Lung (tissue), 12 donors: ENCODE data around the gene IVD. TPM values are rescaled to one million over a fixed set of nuclear protein-coding genes. Genes with fewer than 3 reads are reported as not detected.
A peak's percentile ranks its signal among the peaks of the same experiment; 100 is the strongest.

Experiments
- ATAC-seq: fragments of 200-7000 bp; cut with Tn5 transposase; one replicate; pipeline ENCODE4 v1.9.1; 2020; ENCODE audit warnings: moderate number of reproducible peaks; ENCODE audit not compliant: insufficient read depth, low FRiP score
- DNase-seq, 3 donors: peaks; one replicate each; pipeline ENCODE4 v3.0.0-alpha.2; 2013 to 2017
- H3K27ac ChIP-seq, 2 donors: one replicate each; pipeline ENCODE4 v1.5.1; 2013; ENCODE audit warnings: mild to moderate bottlenecking in 2 of 2, moderate library complexity in 2 of 2, control low read depth in 1 of 2, inconsistent platforms in 1 of 2, low read depth in 1 of 2, low read length in 1 of 2
- H3K27me3 ChIP-seq, 3 donors: one replicate each; pipeline ENCODE4 v1.5.1; 2013; ENCODE audit warnings: low read length in 2 of 3; ENCODE audit not compliant: control insufficient read depth in 3 of 3, insufficient read depth in 3 of 3
- H3K36me3 ChIP-seq, 4 donors: one replicate each; pipeline ENCODE4 v1.5.1; 2013; ENCODE audit warnings: low read length in 4 of 4, mild to moderate bottlenecking in 1 of 4, moderate library complexity in 1 of 4; ENCODE audit not compliant: control insufficient read depth in 4 of 4, insufficient read depth in 4 of 4
- H3K4me1 ChIP-seq, 5 donors: one replicate each; pipeline ENCODE4 v1.5.1; 2013; ENCODE audit warnings: low read length in 5 of 5, mild to moderate bottlenecking in 2 of 5, moderate library complexity in 1 of 5; ENCODE audit not compliant: control insufficient read depth in 5 of 5, insufficient read depth in 5 of 5
- H3K4me3 ChIP-seq: one replicate; pipeline ENCODE4 v1.5.1; 2013; ENCODE audit warnings: mild to moderate bottlenecking, control low read depth, moderate library complexity
- H3K9ac ChIP-seq, 2 donors: one replicate each; pipeline ENCODE4 v1.5.1; 2013; ENCODE audit warnings: low read length in 2 of 2, control low read depth in 1 of 2; ENCODE audit not compliant: insufficient read depth in 1 of 2
- H3K9me3 ChIP-seq, 4 donors: one replicate each; pipeline ENCODE4 v1.5.1; 2013; ENCODE audit warnings: low read length in 3 of 4, mild to moderate bottlenecking in 1 of 4, moderate library complexity in 1 of 4; ENCODE audit not compliant: control insufficient read depth in 4 of 4, insufficient read depth in 3 of 4
- CTCF ChIP-seq: IDR thresholded peaks from 2 replicates; pipeline ENCODE4 v1.5.1; 2012; ENCODE audit warnings: mild to moderate bottlenecking; ENCODE audit errors: control extremely low read depth, extremely low read depth
- WGBS, 2 donors: extraction: QIAGEN DNeasy Blood & Tissue Kit; methylation state at CpG; one replicate each; pipeline ENCODE4 v1.1.7; 2013; 5-methylcytosine and 5-hydroxymethylcytosine counted together
- polyA plus RNA-seq, 2 donors: library from polyadenylated mRNA; stranded (reverse); fragments of 200-250 nt; gene quantifications; one replicate each; pipeline ENCODE4 v1.2.1, GENCODE V29; 2013
- total RNA-seq, 2 donors: library from RNA; depleted of rRNA in 1 of 2; stranded (reverse); fragments of >200 nt in 1 of 2; gene quantifications; one replicate each; pipeline ENCODE4 v1.2.1, GENCODE V29; 2014 to 2021
- donor health status: control.
- donor health status: control.
- donor health status: Bipolar disorder and iron deficiency.
- donor health status: healthy.
- donor health status: DM: yes; HTN: yes; CAD: no.

IVD gene
- total and polyA plus RNA-seq, 4 donors: 41.4 to 87.8 (median 49.3) TPM

- H3K4me1 ChIP-seq: no peaks in the 10 kb centered on the region
- no peak for DNase-seq
- H3K27me3 ChIP-seq: no peaks in the 10 kb centered on the region
- TF ChIP-seq CTCF: no peak
- no peak for ATAC-seq
- no peak overlapping the region for H3K4me3 ChIP-seq
- H3K9me3 ChIP-seq: no peaks in the 10 kb centered on the region
- H3K27ac ChIP-seq: no peak overlapping the region
- 94 to 95% methylated on average over 10 of the region's 10 CpGs for WGBS, 2 donors
- H3K9ac ChIP-seq: no peak overlapping the region
- H3K36me3 ChIP-seq: peaks cover 15 to 57% (median 31%) of the 10 kb centered on the region in 4 donors
Measured at GRCh38 chr15:40415226-40415625, 9.6 kb downstream of the IVD start.

- H3K27ac ChIP-seq: no peak overlapping the region
- no peaks in the 10 kb centered on the region for H3K9me3 ChIP-seq
- ATAC-seq (no peak), DNase-seq (no peak)
- no peak overlapping the region for H3K4me3 ChIP-seq
- TF ChIP-seq CTCF: no peak
- no peaks in the 10 kb centered on the region for H3K27me3 ChIP-seq
- 95 to 99% methylated on average over 13 to 14 of the region's 14 CpGs for WGBS, 2 donors
- H3K36me3 ChIP-seq: peaks cover 12 to 50% (median 26%) of the 10 kb centered on the region in 4 donors
- H3K9ac ChIP-seq: no peak overlapping the region
- no peaks in the 10 kb centered on the region for H3K4me1 ChIP-seq
Measured at GRCh38 chr15:40416056-40416455, 10.5 kb downstream of the IVD start.

- TF ChIP-seq CTCF: no peak
- peaks cover 4 to 36% (median 17%) of the 10 kb centered on the region in 4 donors for H3K36me3 ChIP-seq
- peaks cover 0 to 3% (median 0%) of the 10 kb centered on the region in 5 donors for H3K4me1 ChIP-seq
- no peak overlapping the region for H3K27ac ChIP-seq
- H3K9ac ChIP-seq: no peak overlapping the region
- no peak for ATAC-seq
- no peaks in the 10 kb centered on the region for H3K9me3 ChIP-seq
- H3K27me3 ChIP-seq: no peaks in the 10 kb centered on the region
- 93 to 95% methylated on average over 10 of the region's 10 CpGs for WGBS, 2 donors
- H3K4me3 ChIP-seq: no peak overlapping the region
- DNase-seq: no peak
Measured at GRCh38 chr15:40418126-40418525, 12.5 kb downstream of the IVD start.

- no peak overlapping the region for H3K9ac ChIP-seq
- H3K27ac ChIP-seq: peak overlapping the region; percentile 17 to 59
- H3K36me3 ChIP-seq: peaks cover 2 to 22% (median 8%) of the 10 kb centered on the region in 4 donors
- peaks cover 0 to 3% (median 0%) of the 10 kb centered on the region in 5 donors for H3K4me1 ChIP-seq
- H3K4me3 ChIP-seq: no peak overlapping the region
- no peaks in the 10 kb centered on the region for H3K27me3 ChIP-seq
- no peaks in the 10 kb centered on the region for H3K9me3 ChIP-seq
- TF ChIP-seq CTCF: no peak
- DNase-seq (no peak), ATAC-seq (no peak)
- WGBS, 2 donors: 80 to 81% methylated on average over 11 of the region's 11 CpGs
Measured at GRCh38 chr15:40420071-40420713, 14.6 kb downstream of the IVD start.
